GM10248 (cell line): ENCODE results near the gene GRB10.

ENCODE experiments used
- CTCF ChIA-PET: fragments of 300-600 bp; sonication (Branson Sonifier 250); formaldehyde crosslinking; extraction: SDS; loops from one replicate; lab custom pipeline; 2021; ENCODE audit warnings: antibody characterized with exemption; lab: Yijun Ruan, JAX
- POLR2A ChIA-PET: fragments of 350-650 bp; sonication (Branson Sonifier 250); formaldehyde crosslinking; extraction: SDS; loops from one replicate; lab custom pipeline; 2020; ENCODE audit warnings: antibody characterized with exemption; lab: Yijun Ruan, JAX
- DNase-seq: peaks from one replicate; pipeline ENCODE4 v3.0.0; 2012; ENCODE audit errors: extremely low spot score
- CTCF ChIP-seq: IDR thresholded peaks from 2 replicates; pipeline ENCODE4 v1.5.1; 2012; ENCODE audit warnings: mild to moderate bottlenecking, low read depth; ENCODE audit errors: extremely low read depth, missing control alignments, control extremely low read depth

The GRB10 gene

GRCh38 chr7:50766106-50766848 is 16.4 kb downstream of the GRB10 start:
- no peak for TF ChIP-seq CTCF
- POLR2A ChIA-PET: no interaction called here
- DNase-seq: no peak
- CTCF ChIA-PET: interaction anchor here (3.3 kb wide), 1 partner anchor 14 kb away, joined by 10 read pairs; no protein-coding TSS in a partner anchor

- TF ChIP-seq CTCF: no peak
- CTCF ChIA-PET: no interaction called here
- POLR2A ChIA-PET: no interaction called here
- no peak for DNase-seq
Observed at GRCh38 chr7:50762337-50762736, 20.4 kb downstream of the GRB10 start.

GRCh38 chr7:50761713-50762112 is 21.0 kb downstream of the GRB10 start:
- ChIA-PET CTCF (no interaction called here), POLR2A (no interaction called here)
- no peak for TF ChIP-seq CTCF
- no peak for DNase-seq

GRCh38 chr7:50757703-50758390 is 24.8 kb downstream of the GRB10 start:
- DNase-seq: no peak
- POLR2A ChIA-PET: no interaction called here
- CTCF ChIA-PET: no interaction called here
- no peak for TF ChIP-seq CTCF

GRCh38 chr7:50756180-50756579 is 26.5 kb downstream of the GRB10 start:
- DNase-seq: no peak
- ChIA-PET CTCF (no interaction called here), POLR2A (no interaction called here)
- no peak for TF ChIP-seq CTCF

- no peak for TF ChIP-seq CTCF
- CTCF ChIA-PET: interaction anchor here (1.2 kb wide), 1 partner anchor 12 kb away, joined by 3 read pairs; no protein-coding TSS in a partner anchor
- no peak for DNase-seq
- POLR2A ChIA-PET: no interaction called here
Observed at GRCh38 chr7:50754684-50755083, 28.0 kb downstream of the GRB10 start.
